Fibroblast of skin of left quadriceps (primary cell): ENCODE measurements around the gene RFTN1.

Experiments used
- DNase-seq, 2 experiments: peaks; one replicate each; pipeline ENCODE4 v3.0.0-alpha.2; 2013; ENCODE audit warnings: low read depth in 2 of 2

The RFTN1 gene

DNA sequence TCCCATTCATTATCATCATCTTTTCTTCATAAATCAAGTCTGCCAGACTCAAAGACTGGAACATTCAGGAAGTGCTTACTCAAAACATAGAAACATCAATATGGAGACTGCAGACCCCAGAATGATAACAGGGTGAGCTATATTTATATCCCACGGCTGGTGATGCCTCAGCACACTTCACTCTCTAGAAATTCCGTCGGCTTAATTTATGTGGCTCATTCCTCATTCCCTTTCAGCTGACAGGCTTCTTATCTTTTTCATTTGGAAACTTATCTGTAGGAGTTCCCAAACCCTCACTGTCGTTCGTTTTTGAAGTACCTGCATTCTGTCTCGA is 45.5 kb downstream of the RFTN1 start:
- DNase-seq = no peak

DNA sequence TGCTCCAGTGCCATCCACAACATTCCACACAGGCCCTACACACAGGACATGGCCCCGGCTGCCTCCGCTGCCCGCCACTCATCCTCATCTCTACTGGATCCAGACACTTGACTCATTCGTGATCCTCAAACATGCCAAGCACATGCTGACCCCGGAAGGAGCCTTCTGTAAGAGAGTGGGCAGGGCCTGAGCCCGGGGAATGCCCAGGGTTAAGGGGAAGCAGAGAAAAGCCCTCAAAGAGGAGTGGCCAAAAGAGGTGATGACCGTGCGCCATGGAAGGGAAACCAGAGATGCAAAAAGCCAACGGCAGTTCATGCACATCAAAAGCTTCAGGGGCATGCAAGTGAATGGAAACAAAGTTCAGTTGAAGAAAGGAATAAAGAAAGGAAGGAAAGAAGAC is 46.1 kb downstream of the RFTN1 start:
- DNase-seq = no peak

DNA sequence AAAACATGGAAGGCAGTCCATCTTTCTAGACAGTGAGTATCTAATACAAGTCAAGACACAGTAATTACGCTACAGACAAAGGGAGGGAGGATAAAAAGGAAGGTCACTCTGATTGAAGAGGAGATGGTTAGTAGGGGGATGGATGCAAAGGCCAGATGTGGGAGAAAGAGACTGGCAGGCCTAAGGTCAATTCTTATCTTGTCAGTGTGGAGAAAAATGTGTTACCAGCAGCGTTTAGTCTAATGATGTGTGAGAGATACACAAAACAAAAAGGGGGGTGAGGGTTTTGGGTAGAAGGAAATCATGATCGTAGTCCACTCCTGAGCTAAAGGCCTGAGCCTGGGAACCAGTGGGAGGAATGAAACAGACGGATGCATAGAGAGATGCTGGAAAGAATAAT is 46.7 kb downstream of the RFTN1 start:
- DNase-seq = no peak

DNA sequence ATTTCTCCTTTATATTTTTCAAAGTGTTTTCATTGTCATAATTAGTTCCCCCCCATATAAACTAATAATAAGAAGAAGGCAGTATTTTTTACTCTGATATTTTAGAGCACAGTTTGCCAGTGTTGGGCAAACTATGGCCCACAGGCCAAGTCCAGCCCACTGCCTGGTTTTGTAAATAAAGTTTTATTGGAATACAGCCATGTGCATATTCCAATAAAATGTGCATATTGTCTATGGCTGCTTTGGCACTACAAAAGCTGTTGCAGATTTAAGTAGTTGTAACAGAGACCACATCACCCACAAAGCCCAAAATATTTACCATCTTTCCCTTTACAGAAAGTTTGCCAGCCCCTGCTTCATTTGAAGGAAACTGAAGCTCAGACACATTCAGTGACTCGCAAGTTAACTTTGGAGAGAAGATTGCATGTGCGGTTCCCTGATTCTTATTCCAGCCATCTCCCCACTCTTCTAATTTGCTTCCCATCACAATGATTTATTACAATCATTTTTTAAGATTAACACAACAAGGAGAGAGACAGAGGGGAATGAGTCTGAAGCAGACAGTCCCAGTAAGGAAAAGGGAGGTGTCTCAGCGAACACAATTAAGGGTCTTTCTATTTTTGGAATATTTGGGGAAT is 48.9 kb downstream of the RFTN1 start:
- peak in 1 of 2 experiments; percentile 42 for DNase-seq

DNA sequence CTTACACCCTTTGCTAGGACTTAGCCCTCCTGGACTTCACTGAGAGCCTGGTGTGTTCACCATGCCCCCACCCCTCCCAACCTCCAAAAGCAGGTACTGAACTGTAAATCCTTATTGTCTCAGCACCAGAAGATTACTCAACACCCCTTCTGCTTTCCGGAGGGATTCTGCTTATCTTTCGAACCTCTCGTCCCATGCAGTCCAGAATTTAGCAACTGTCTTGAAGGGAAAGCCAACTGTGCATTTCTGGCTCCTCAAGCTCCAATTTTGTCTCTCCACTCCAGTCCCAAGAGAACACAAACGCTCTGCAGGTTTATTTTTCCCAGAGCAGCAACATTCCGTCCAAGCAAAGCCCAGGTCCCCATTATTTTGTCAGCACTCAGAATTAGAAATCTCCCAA is 49.6 kb downstream of the RFTN1 start:
- DNase-seq = no peak

DNA sequence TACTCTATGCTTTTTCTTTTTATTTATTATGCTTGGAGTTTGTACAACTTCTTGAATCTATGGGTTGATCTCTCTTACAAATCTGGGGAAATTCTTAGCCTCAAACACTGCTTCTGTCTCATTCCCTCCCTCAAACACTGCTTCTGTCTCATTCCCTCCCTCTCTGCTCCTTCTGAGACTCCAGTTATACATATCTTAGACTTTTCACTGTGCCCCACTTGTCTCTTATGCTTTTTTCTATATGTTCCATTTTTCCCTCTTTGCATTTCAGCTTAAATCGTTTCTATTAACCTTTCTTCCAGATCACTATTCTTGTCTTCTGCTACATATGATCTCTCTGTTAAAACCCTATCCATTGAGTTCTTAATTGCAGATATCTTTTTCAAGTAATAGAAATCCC is 50.4 kb downstream of the RFTN1 start:
- DNase-seq = no peak

DNA sequence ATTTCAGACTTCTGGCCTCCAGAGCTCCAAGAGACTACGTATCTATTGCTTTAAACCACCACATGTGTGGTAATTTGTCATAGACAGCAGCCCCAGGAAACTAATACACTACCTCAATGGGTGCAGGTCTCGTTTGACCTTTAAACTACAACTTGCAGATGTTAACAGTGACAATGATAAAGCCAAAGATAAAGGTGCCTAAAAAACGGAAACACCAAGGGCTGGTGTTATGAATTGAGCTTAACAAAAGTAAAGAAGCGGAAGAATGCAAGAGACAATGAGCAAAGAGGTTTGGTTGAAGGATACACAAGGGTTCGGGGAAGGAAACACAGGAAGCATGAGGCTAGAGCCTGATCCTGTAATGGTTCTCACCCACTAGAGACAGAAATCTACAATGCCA is 50.8 kb downstream of the RFTN1 start:
- no peak for DNase-seq

DNA sequence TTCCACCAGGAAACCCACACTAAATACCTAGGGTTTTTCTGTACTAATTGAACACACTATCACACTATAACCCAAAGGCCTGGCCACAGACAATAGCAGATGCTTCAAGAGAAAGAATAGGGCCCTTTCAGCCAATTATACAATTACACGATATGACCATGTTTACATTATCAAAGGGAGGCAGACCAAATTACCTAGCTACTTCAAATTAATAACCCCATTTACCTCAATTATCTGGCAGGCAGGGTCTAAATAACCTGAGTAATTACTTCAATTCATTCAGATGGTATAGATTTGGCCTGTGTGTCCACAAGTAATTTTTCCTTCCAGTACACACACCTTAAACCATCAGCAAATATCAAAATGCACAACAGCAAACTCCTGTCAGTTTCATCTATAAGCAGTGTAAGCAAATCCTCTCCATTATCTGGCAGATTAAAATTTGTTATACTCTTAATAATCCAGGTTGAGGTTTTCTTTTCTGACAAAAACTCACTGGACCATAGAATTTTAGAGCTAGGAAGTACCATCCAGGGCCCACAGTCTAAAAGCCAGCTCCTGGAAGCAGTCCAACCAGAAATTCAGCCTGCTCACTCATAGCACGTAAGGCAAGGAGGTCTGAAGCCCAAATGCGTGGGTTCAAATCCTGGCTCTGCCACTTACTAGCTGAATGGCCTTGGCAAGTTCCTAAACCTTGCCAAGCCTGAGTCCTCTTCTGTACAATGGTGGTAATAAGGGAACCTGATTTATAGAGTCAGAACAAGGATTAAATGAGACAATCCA is 51.8 kb downstream of the RFTN1 start:
- DNase-seq = no peak

DNA sequence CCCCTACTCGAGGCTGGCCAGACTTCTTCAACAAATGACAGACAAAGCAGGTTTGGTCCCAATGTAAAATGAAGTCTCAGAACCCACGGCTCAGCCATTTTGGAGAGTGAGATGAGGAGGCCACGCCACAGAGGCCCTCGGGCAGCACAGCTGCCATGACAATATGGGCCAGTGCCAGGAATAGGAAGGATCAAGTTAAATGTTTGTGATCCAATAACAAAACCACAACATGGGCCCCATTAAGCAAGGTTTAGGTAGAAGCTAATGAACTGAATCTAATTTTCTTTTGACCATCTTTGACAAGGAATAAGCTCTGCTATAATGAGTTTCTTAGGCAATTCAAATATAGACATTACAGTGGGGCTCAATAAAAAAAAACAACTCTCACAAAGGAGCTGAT is 52.6 kb downstream of the RFTN1 start:
- no peak for DNase-seq

DNA sequence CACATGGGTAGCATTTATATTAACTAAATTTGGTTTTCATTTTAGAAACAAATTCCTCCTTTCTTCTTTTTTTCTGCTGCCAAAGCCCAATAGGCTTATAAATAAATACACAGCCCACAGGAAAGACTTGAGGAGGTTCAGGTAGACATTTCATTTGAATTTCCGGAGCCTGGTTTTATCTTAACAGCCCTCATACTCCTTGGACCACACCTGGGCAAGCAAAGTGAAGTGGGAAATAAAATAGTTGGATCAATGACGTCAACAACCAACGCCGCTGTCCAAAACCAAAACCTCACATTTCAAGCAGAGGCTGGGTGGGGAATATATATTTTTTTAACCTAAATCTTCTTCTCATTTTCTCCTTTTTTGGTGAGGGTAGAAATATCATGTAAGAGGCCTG is 53.2 kb downstream of the RFTN1 start:
- DNase-seq = no peak

DNA sequence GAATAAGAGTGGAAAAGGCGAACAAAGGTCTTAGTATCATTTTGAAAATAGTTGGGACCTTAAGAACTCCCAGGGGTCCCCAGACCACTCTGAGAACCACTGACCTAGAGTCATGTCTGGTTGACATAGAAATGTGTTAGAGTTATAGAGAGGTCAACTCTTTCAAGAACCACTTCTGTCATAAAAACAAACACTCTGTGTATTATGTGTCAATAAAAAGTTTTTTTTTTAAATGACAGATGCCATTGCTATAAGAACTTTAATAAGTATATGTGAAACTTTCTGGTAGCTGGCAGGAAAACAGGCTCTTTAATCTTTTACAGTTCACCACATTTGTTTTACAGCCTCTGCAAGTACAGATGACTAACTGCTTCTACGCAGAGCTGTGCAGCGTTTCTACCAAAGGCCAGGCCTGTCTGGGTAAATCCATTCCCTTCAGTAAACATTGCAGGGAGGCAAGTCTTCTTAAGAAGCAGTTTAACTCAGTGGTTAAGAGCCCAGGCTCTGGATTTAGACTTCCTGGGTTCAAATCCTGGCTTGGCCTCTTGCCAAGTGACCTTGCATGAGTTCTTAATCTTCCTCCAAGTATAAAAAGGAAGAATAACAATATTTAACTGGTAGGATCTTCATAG is 56.6 kb downstream of the RFTN1 start:
- peak in 1 of 2 experiments; percentile 51 for DNase-seq

DNA sequence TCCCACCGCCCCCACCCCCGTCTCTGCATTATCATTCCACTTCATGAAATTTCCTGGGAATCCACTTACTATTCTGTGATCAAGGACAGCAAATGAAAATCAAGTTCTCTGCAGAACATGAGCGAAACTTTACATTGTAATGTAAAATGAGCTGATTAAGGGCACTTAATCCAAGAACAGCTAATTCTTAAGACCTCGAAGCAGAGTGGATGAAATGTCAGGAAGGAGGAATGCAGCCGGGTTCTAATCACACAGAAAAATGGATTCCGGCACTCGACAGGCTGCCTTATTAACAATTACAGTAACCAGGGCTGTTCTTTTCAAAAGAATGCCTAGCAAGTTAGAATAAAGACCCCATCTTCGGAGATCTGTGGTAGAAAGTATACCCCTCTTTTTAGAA is 57.5 kb downstream of the RFTN1 start:
- DNase-seq = no peak

DNA sequence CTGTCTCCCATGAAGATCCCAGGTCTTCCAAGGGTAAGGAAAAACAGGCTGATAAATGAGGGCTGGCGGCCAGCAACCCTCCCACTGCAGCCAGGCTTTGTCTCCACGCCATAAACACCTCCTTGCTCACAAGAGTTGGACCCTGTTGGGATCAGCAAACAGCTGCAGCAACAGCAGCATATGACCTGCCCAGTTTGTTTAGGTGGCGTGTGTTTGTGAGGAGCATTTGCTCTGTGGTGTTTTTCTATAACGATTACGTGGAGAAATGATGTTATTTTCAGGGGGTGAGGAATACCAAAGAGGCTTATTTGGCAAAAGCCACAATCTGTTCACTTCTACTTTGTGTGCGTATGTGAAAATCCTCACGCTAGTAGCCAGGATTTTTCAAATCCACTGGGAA is 58.5 kb downstream of the RFTN1 start:
- DNase-seq = peak in 1 of 2 experiments; percentile 20

DNA sequence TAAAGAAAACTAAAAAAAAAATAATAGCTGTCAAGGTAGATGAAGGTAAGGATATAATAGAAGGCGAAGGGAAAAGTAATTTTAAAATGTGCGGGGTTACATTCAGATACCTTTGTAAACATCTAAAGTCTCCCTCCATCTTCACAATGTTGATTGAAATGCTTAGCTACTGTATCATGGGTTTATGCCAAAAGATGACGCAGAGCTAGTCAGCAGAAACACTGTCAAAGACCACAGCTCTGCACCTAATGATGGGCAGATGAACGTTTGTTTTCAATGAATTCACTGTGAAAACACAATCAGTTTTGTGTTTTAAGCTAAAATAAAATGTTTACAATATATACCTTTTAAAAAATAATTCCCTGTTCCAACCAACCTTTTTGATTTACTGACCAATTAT is 61.2 kb downstream of the RFTN1 start:
- DNase-seq = peak; percentile 38 to 48

DNA sequence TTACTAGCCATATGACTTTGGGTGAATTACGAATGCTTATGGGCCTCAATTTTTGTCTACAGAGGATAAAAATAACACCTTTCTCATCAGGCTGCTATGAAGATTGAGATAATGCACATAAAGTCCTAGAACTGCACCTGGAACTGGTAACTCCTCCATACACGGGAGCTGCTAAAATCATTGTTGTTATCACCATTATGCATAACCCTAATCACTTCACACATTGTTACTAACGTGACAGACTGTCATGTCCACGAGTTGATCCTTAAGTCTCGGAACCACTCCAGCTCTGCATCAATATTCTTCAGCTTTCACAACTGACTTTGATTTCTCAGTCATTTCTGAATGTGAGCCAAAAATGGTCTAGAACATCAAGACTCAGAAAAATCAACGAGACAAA is 64.1 kb downstream of the RFTN1 start:
- no peak for DNase-seq

DNA sequence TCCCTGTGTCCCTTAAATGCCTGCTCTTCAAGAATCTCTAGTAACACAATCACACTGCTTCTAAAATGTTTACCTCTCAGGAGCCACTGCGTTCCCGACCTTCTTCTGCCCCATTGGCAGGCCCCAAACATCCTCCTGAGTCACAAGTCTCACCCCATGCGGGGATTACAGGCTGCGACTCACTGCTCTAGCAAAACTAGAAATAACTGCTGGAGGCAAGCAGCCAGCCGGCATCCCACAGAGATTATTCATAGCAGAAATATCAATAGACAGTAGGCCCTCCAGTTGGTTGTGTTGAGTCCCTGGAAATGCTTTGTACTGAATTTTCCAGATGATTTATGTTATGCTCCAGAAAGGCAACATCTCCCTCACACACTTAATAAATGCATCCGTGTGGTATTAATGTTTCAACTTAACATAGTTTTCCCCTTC is 64.8 kb downstream of the RFTN1 start:
- DNase-seq = peak; percentile 98

DNA sequence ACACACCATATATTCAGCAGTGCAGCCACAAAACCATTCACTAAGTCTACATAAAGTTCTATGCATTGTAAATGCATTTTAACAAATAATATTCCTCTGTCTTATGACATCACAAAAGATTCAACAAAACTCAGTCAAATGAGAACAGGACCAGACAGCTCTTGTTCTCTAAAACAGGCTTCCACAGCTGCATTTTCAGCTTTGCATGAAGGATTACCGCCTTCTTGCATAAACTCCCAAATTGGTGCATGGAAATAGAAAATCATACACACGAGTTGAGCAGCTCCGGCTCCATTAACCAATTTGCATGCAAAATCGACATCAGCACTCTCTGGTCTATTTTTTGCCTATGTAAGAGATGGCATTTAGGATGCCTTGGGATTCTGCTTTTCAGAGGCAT is 66.4 kb downstream of the RFTN1 start:
- DNase-seq = no peak

DNA sequence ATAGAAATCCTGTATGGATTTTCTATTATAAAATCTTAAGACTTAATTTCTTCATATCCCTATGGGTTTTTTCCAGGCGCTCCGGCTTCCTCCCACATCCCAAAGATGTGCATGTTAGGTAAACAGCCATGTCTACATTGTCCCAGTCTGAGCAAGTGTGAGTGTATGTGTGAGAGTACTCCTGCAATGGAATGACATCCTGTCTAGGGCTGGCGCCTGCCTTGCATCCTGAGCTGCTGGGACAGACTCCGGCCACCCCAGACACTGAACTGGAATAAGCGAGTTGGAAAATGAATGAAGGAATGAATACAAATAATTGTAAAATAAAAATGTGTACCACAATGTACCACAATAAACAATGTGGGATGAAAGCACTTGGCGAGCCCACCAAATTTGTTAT is 69.2 kb downstream of the RFTN1 start:
- no peak for DNase-seq

DNA sequence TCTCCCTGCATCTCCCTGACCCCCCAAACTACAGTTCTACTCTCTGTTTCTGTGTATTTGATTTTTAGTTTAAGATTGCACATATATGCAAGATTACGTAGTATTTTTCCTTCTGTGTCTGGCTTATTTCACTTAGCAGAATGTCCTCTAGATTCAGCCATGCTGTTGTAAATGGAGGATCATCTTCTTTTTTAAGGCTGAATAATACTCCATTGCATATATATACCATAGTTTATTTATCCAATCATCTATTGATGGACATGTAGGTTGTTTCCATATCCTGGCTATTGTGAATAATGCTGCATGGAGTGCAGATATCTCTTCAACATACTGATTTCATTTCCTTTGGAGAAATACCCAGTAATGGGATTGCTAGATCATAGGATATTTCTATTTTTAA is 70.8 kb downstream of the RFTN1 start:
- no peak for DNase-seq

DNA sequence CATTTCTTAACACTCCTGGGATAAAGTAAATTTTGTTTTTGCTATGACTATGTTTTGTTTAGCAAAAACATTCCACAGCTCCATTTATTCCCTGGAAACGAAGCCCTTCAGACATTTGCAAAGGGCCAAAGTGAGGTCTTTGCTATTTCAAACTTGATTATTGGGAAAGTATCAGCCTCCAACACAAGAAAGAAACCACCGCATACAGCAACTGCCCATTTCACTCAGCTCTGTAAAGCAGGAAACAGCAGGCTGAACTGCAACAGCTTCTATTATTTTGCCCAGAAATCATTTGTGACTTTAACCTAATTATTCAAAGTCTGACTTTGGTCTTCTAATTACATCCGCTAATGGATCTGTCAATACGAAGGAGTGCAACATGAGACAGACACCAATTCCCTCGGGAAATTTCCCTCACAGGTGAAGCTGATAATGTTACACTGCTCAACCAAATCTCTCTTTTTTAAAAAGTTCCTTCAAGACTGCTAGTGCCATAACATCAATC is 72.1 kb downstream of the RFTN1 start:
- DNase-seq = peak; percentile 36 to 39

DNA sequence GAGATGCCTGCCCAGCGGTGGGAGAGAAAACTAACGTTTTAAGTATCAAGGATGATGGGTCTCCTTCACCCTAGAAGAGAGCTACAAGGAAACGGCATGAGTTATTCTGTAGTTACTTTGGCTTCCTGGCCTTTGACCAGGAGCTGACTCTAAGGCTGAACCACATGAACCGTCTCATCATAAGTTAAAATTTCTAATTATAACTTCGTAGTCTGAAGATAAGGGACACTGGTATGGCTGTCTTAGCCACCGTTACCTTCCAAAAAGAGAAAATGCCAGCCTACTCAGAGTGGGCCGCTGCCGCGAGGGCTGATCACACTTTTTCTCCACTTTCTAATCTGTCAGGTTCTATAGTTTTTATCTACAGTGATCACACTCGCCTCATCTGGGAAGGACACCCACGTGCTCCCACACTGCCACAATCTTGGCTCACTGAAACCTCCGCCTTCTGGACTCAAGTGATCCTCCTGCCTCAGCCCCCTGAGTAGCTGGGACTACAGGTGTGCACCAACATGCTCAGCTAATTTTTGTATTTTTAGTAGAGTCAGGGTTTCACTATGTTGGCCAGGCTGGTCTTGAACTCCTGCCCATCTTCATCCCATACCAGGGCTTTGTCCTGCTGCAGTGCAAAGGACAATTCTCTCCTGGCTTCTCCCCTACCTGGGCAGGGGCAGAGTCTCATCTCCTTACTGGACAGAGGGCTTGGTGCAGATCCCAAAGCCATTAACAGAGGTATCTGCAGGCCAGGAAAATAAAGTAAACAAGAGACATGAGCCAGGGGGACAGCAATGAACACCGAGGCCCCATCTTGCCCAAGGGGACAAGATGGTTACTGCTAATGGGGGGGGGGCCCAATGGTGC is 73.4 kb downstream of the RFTN1 start:
- DNase-seq = no peak
